Nephron (organoid): ENCODE measurements around the gene LSAMP.

Experiments
- H3K27ac Mint-ChIP-seq, 3 experiments: 2 replicates each; pipeline ENCODE4 v1.8.0; 2020; ENCODE audit warnings: mixed read lengths in 3 of 3, mild to moderate bottlenecking in 2 of 3, moderate library complexity in 1 of 3
- H3K27me3 Mint-ChIP-seq: 2 replicates; pipeline ENCODE4 v1.8.0; 2021; ENCODE audit warnings: low read depth, mild to moderate bottlenecking, moderate library complexity, mixed read lengths
- H3K36me3 Mint-ChIP-seq: 2 replicates; pipeline ENCODE4 v1.8.0; 2020; ENCODE audit warnings: low read depth, mixed read lengths
- H3K4me1 Mint-ChIP-seq: 2 replicates; pipeline ENCODE4 v1.8.0; 2020; ENCODE audit warnings: mixed read lengths
- H3K4me3 Mint-ChIP-seq, 3 experiments: 2 replicates each; pipeline ENCODE4 v1.8.0; 2020; ENCODE audit warnings: mild to moderate bottlenecking in 3 of 3, mixed read lengths in 3 of 3, moderate library complexity in 2 of 3
- H3K9me3 Mint-ChIP-seq: 2 replicates; pipeline ENCODE4 v1.8.0; 2020; ENCODE audit warnings: mixed read lengths
- CTCF ChIP-seq, 3 experiments: fragments of 200-600 bp; sonication (generic); IDR thresholded peaks; one replicate each; pipeline ENCODE4 v1.5.0; 2021; ENCODE audit warnings: antibody characterized with exemption in 3 of 3; ENCODE audit not compliant: unreplicated experiment in 3 of 3

LSAMP gene

DNA sequence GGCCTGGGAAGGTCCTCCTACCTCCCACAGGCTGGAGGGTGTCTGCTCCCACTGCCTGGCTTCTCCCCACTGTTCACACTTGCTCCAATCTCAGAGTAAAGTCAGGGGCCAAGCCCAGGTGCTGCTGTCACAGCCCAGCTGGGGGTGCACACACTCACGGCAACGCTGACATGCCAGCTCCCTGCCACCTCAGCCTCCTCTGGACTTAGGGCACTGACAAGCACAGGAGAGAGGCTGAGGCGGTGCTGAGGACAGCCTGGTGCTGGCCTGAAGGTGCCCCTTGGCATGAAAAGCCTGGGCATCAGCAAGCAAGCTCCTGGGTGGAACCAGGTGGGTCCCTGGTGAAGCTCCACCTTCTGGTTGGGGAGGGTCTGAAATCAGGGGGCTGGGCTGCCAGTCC lies 53.0 kb downstream of the LSAMP start:
- Mint-ChIP-seq H3K4me1 (peaks cover 11% of the 10 kb centered on the region), H3K9me3 (no peaks in the 10 kb centered on the region), H3K27ac (no peak overlapping the region), H3K36me3 (peaks cover 3% of the 10 kb centered on the region), H3K4me3 (no peak overlapping the region), H3K27me3 (no peaks in the 10 kb centered on the region)
- no peak for TF ChIP-seq CTCF (IDR thresholded peaks at IDR 0.05; ENCODE audit: unreplicated experiment in 3 of 3)

DNA sequence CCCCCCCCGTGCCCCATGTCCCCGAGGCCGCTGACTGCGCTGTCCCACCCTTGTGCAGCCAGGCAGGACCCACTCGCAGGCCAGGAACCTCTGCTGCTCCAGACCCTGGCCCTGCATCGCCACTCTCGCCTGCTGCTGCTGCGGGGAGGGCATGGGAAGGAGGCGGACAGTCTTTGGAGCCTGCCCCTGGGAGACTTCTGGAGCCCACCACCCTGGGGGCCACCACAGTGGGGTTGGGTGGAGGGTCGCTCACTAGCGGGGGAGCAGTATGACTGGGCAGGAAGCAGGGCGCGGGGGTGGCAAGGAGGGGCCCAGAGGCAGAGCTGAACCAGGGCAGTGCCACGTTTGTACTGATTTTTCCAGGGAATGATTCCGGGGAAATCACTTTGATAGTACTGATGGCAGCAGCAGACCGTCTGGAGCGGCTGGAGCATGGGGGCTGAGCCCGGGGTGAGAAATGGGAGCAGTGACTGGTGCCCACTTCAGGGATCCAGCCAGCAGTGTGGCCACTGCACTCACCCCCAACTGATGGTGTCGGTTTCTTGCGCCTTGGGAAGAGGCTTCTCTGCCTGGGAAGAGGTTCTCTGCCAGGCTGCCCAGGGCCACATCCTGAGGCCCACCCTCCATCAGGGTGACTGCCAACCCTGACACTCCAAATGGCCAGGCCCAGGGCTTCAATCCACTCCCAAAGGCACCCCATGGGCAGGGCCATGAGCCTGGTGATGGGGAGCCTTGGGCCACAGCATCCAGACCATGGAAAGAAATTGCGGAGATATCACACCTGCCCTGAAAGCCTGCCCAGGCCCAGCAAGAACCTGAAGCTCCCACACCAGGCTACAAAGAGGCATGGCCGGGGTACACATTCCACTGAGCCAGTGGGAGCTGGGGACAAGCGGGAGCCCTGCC lies 53.7 kb downstream of the LSAMP start:
- no peak overlapping the region for H3K4me3 Mint-ChIP-seq
- peaks cover 3% of the 10 kb centered on the region for H3K36me3 Mint-ChIP-seq
- TF ChIP-seq CTCF (IDR thresholded peaks at IDR 0.05; ENCODE audit: unreplicated experiment in 3 of 3): no peak
- no peaks in the 10 kb centered on the region for H3K9me3 Mint-ChIP-seq
- H3K27ac Mint-ChIP-seq: no peak overlapping the region
- H3K27me3 Mint-ChIP-seq: no peaks in the 10 kb centered on the region
- peaks cover 11% of the 10 kb centered on the region for H3K4me1 Mint-ChIP-seq

DNA sequence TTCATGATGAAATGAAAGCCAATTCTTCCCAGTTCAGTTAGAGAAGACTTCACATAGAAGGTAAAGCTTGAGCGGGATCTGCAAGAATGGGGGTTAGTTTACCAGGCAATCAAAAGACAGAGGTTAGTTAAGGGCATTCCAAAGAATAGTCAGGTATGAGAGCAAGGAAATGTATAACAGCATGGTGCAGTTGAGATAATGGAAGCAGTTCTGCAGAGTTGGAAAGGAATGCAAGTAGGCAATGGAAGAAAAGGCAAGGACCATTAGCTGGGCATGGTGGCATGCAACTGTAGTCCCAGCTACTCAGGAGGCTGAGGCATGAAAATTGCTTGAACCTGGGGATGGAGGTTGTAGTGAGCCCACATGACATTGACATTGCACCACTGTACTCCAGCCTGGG lies 55.0 kb downstream of the LSAMP start:
- no peaks in the 10 kb centered on the region for H3K27me3 Mint-ChIP-seq
- no peak overlapping the region for H3K4me3 Mint-ChIP-seq
- H3K9me3 Mint-ChIP-seq: no peaks in the 10 kb centered on the region
- peaks cover 3% of the 10 kb centered on the region for H3K36me3 Mint-ChIP-seq
- no peak for TF ChIP-seq CTCF (IDR thresholded peaks at IDR 0.05; ENCODE audit: unreplicated experiment in 3 of 3)
- no peak overlapping the region for H3K27ac Mint-ChIP-seq
- H3K4me1 Mint-ChIP-seq: peaks cover 11% of the 10 kb centered on the region

DNA sequence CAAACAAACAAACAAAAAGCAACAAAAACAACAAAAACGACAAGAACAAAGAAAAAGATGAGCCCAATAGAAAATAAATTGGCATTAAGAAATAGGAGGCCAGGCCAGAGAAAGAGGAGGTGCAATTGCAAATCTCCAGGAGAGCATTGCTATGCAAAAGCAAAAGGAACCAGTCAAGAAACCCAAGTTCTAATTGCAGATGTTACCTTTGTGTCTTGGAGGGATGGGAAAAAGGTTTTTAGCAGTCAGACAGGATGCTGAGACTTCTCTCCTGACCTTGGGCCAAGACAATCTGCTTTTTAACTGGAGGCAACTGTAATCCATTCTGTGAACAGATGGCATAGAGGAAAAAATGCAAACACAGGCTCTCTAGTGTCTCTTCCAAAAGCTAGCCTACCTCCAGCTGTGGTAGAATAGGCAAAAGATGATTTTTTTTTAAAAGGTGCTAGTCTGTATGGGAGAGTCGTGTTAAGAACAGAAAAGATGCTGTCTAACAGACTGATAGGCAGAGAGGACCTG lies 56.4 kb downstream of the LSAMP start:
- Mint-ChIP-seq H3K27ac (peak overlapping the region in 1 of 3 experiments; percentile 31), H3K36me3 (peaks cover 3% of the 10 kb centered on the region), H3K4me1 (peaks cover 11% of the 10 kb centered on the region), H3K9me3 (no peaks in the 10 kb centered on the region), H3K27me3 (no peaks in the 10 kb centered on the region), H3K4me3 (no peak overlapping the region)
- TF ChIP-seq CTCF (IDR thresholded peaks at IDR 0.05; ENCODE audit: unreplicated experiment in 3 of 3): no peak

DNA sequence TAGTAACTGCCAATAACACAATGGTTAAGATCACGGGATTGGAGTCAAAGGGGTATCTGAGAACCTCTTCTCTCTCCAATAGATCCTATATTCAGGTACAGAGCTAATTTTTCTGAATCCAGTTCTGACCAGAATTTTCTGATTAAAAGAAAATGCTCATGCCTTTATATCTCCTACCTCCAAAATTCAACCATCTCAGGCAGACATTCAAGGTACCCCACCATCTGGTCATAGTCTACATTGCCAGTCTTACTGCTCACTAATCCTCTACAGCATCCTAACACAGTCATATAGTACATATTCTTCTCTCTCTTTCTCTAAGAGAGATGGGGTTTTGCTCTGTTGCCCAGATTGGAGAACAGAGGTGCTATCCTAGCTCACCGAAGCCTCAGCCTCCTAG lies 59.1 kb downstream of the LSAMP start:
- no peak overlapping the region for H3K4me3 Mint-ChIP-seq
- peaks cover 3% of the 10 kb centered on the region for H3K36me3 Mint-ChIP-seq
- no peaks in the 10 kb centered on the region for H3K9me3 Mint-ChIP-seq
- H3K4me1 Mint-ChIP-seq: peaks cover 11% of the 10 kb centered on the region
- no peak overlapping the region for H3K27ac Mint-ChIP-seq
- H3K27me3 Mint-ChIP-seq: no peaks in the 10 kb centered on the region
- TF ChIP-seq CTCF (IDR thresholded peaks at IDR 0.05; ENCODE audit: unreplicated experiment in 3 of 3): no peak

- H3K27me3 Mint-ChIP-seq: no peaks in the 10 kb centered on the region
- no peak overlapping the region for H3K27ac Mint-ChIP-seq
- no peaks in the 10 kb centered on the region for H3K36me3 Mint-ChIP-seq
- peaks cover 11% of the 10 kb centered on the region for H3K4me1 Mint-ChIP-seq
- H3K9me3 Mint-ChIP-seq: no peaks in the 10 kb centered on the region
- H3K4me3 Mint-ChIP-seq: no peak overlapping the region
- TF ChIP-seq CTCF (IDR thresholded peaks at IDR 0.05; ENCODE audit: unreplicated experiment in 3 of 3): no peak
Observed at GRCh38 chr3:116384717-116385116, 60.6 kb downstream of the LSAMP start.
